GM23338 (cell line): ENCODE data around the gene NOSIP. TPM values are rescaled to one million over a fixed set of nuclear protein-coding genes. Genes with fewer than 3 reads are reported as not detected.

Experiments
- ATAC-seq: fragments of 200-7000 bp; cut with Tn5 transposase; 3 replicates; pipeline ENCODE4 v1.9.1; 2020
- DNase-seq: peaks from one replicate; pipeline ENCODE4 v3.0.0-alpha.2; 2015; ENCODE audit warnings: low spot score
- H2AFZ ChIP-seq: fragments of 200-600 bp; sonication (generic); 2 replicates; pipeline ENCODE4 v1.8.0; 2016; ENCODE audit warnings: antibody characterized with exemption, mild to moderate bottlenecking, moderate library complexity
- H3F3A ChIP-seq: fragments of 200-600 bp; sonication (generic); replicated peaks from 2 replicates; pipeline ENCODE4 v1.8.0; 2017; ENCODE audit warnings: antibody characterized with exemption, mixed run types, low read depth
- H3K27ac ChIP-seq: fragments of 200-600 bp; sonication (generic); 2 replicates; pipeline ENCODE4 v1.6.1; 2016; ENCODE audit warnings: low read depth
- H3K27me3 ChIP-seq: fragments of 200-600 bp; sonication (generic); 2 replicates; pipeline ENCODE4 v1.8.0; 2016; ENCODE audit warnings: mild to moderate bottlenecking, mixed run types, moderate library complexity; ENCODE audit not compliant: insufficient read depth
- H3K36me3 ChIP-seq: fragments of 200-600 bp; sonication (generic); 2 replicates; pipeline ENCODE4 v1.8.0; 2016; ENCODE audit warnings: mild to moderate bottlenecking; ENCODE audit not compliant: insufficient read depth
- H3K4me1 ChIP-seq: fragments of 200-600 bp; sonication (generic); 2 replicates; pipeline ENCODE4 v1.8.0; 2016; ENCODE audit warnings: mild to moderate bottlenecking, moderate library complexity; ENCODE audit not compliant: insufficient read depth
- H3K4me2 ChIP-seq: fragments of 200-600 bp; sonication (generic); 2 replicates; pipeline ENCODE4 v1.7.1; 2017; ENCODE audit warnings: mixed run types
- H3K4me3 ChIP-seq: fragments of 200-600 bp; sonication (generic); 2 replicates; pipeline ENCODE4 v1.6.1; 2016; ENCODE audit warnings: mixed run types
- H3K79me2 ChIP-seq: fragments of 200-600 bp; sonication (generic); replicated peaks from 2 replicates; pipeline ENCODE4 v1.8.0; 2017; ENCODE audit warnings: mild to moderate bottlenecking; ENCODE audit not compliant: insufficient read depth
- H3K9me2 ChIP-seq: fragments of 200-600 bp; sonication (generic); 2 replicates; pipeline ENCODE4 v1.8.0; 2017; ENCODE audit not compliant: insufficient read depth
- H4K20me1 ChIP-seq: fragments of 200-600 bp; sonication (generic); replicated peaks from 2 replicates; pipeline ENCODE4 v1.8.0; 2017; ENCODE audit warnings: mild to moderate bottlenecking; ENCODE audit not compliant: insufficient read depth
- H3K27ac Mint-ChIP-seq: 2 replicates; pipeline ENCODE4 v1.8.0; 2020; ENCODE audit warnings: inconsistent platforms, mild to moderate bottlenecking, moderate library complexity, mixed read lengths
- H3K27me3 Mint-ChIP-seq: 3 replicates; pipeline ENCODE4 v1.8.0; 2022; ENCODE audit warnings: low read depth, mild to moderate bottlenecking, moderate library complexity, mixed read lengths, inconsistent platforms; ENCODE audit not compliant: insufficient read depth, poor library complexity
- H3K36me3 Mint-ChIP-seq: 3 replicates; pipeline ENCODE4 v1.8.0; 2021; ENCODE audit warnings: low read depth, mild to moderate bottlenecking, inconsistent platforms, moderate library complexity, mixed read lengths
- H3K4me1 Mint-ChIP-seq: 3 replicates; pipeline ENCODE4 v1.8.0; 2020; ENCODE audit warnings: mild to moderate bottlenecking, inconsistent platforms, mixed read lengths
- H3K4me3 Mint-ChIP-seq: 3 replicates; pipeline ENCODE4 v1.8.0; 2021; ENCODE audit warnings: moderate library complexity, mild to moderate bottlenecking, inconsistent platforms, mixed read lengths
- H3K9me3 Mint-ChIP-seq: 3 replicates; pipeline ENCODE4 v1.8.0; 2020; ENCODE audit warnings: moderate library complexity, mild to moderate bottlenecking, inconsistent platforms, mixed read lengths
- CREB1 ChIP-seq: fragments of 250-450 bp; sonication (Bioruptor Pico); IDR thresholded peaks from 2 replicates; pipeline ENCODE4 v1.5.0; 2020; ENCODE audit warnings: low read depth, mild to moderate bottlenecking, moderate library complexity
- EZH2 ChIP-seq: fragments of 200-600 bp; sonication (generic); IDR thresholded peaks from one replicate; pipeline ENCODE4 v1.8.0; 2017; ENCODE audit warnings: antibody characterized with exemption, mild to moderate bottlenecking, low read depth; ENCODE audit not compliant: unreplicated experiment
- EZH2phosphoT487 ChIP-seq: fragments of 200-600 bp; sonication (generic); IDR thresholded peaks from one replicate; pipeline ENCODE4 v1.8.1; 2018; ENCODE audit warnings: antibody characterized with exemption; ENCODE audit not compliant: unreplicated experiment
- JUNB ChIP-seq: IDR thresholded peaks from one replicate; pipeline ENCODE4 v1.6.1; 2016; ENCODE audit warnings: antibody characterized with exemption; ENCODE audit not compliant: unreplicated experiment
- NANOG ChIP-seq: IDR thresholded peaks from 2 replicates; pipeline ENCODE4 v1.6.1; 2016; ENCODE audit warnings: antibody characterized with exemption, borderline replicate concordance
- POLR2AphosphoS5 ChIP-seq: IDR thresholded peaks from 2 replicates; pipeline ENCODE4 v1.6.1; 2016; ENCODE audit warnings: antibody characterized with exemption, low read depth
- STAT1 ChIP-seq: IDR thresholded peaks from one replicate; pipeline ENCODE4 v1.6.1; 2016; ENCODE audit warnings: antibody characterized with exemption; ENCODE audit not compliant: unreplicated experiment
- ZNF114 ChIP-seq: fragments of 250-450 bp; sonication (Bioruptor Pico); IDR thresholded peaks from 2 replicates; pipeline ENCODE4 v1.5.0; 2020; ENCODE audit warnings: mild to moderate bottlenecking, moderate library complexity
- ZNF331 ChIP-seq: fragments of 250-450 bp; sonication (Bioruptor Pico); IDR thresholded peaks from 2 replicates; pipeline ENCODE4 v1.5.0; 2020; ENCODE audit warnings: low read depth, mild to moderate bottlenecking, moderate library complexity
- polyA plus RNA-seq: library from polyadenylated mRNA; unstranded; fragments of >200 nt; fragmentation: Nextera tagmentation; extraction: Ambion mirVana; gene quantifications from 2 replicates; pipeline ENCODE4 v1.2.1, GENCODE V29; 2016
- total RNA-seq: library from RNA; depleted of rRNA; stranded (reverse); fragments of >200 nt; shearing (Covaris generic); gene quantifications from 2 replicates; pipeline ENCODE4 v1.2.3, GENCODE V29; 2014
- TF ChIP-seq, protein P1 (sequence below): IDR thresholded peaks from 2 replicates; pipeline ENCODE4 v1.6.1; 2016; ENCODE audit warnings: antibody characterized with exemption
- TF ChIP-seq, protein P2 (sequence below), 2 experiments: fragments of 200-600 bp in 1 of 2; sonication (generic) in 1 of 2; conservative IDR thresholded peaks; 2 replicates each; pipeline versions ENCODE4 v1.5.1 to v1.6.1; 2016 to 2017; ENCODE audit warnings: antibody characterized with exemption in 2 of 2, low read depth in 2 of 2, mild to moderate bottlenecking in 2 of 2, moderate library complexity in 1 of 2

NOSIP gene
- total and polyA plus RNA-seq, 2 experiments from 2014 or later = 88.5 to 143 TPM

GRCh38 chr19:49591731-49592485 lies 11.6 kb upstream of the NOSIP start:
- Mint-ChIP-seq H3K4me1 (peaks cover 12% of the 10 kb centered on the region), H3K36me3 (peaks cover 26% of the 10 kb centered on the region), H3K9me3 (no peaks in the 10 kb centered on the region; the same call in 2 of the 3 replicates), H3K4me3 (peak overlapping the region; percentile 90), H3K27me3 (peaks cover 22% of the 10 kb centered on the region), H3K27ac (peak overlapping the region; percentile 90)
- H3K4me3 ChIP-seq = peak overlapping the region; percentile 99
- no peaks in the 10 kb centered on the region; the same call in 1 of the 2 replicates for H4K20me1 ChIP-seq
- peak overlapping the region; percentile 88 for H3K4me2 ChIP-seq
- H3K36me3 ChIP-seq = peaks cover 8% of the 10 kb centered on the region; the same call in 1 of the 2 replicates
- no peaks in the 10 kb centered on the region for H3K9me2 ChIP-seq
- DNase-seq (peak; percentile 82), ATAC-seq (peak; percentile 0; the same call in 2 of the 3 replicates)
- H3K79me2 ChIP-seq = peaks cover 38% of the 10 kb centered on the region
- H2AFZ ChIP-seq = no peak overlapping the region
- no peak for TF ChIP-seq ZNF331
- TF ChIP-seq POLR2AphosphoS5 = peak; percentile 41
- peaks cover 24% of the 10 kb centered on the region for H3F3A ChIP-seq
- no peaks in the 10 kb centered on the region for H3K27me3 ChIP-seq
- H3K4me1 ChIP-seq = peaks cover 9% of the 10 kb centered on the region
- H3K27ac ChIP-seq = peak overlapping the region; percentile 99

GRCh38 chr19:49590971-49591730 lies 10.8 kb upstream of the NOSIP start, which contains the start of gene PRR12:
TSS of gene PRR12 (plus strand) at chr19:49591182. CDS start at chr19:49591655, 473 bp downstream.
- peak within 1 kb of the TSS; percentile 98 for H3K27ac Mint-ChIP-seq
- no peak within 1 kb of the TSS for H2AFZ ChIP-seq
- H3F3A ChIP-seq = peaks cover 24% of the 10 kb centered on the region
- H3K27ac ChIP-seq = peak within 1 kb of the TSS; percentile 99
- no peaks in the 10 kb centered on the region for H3K9me2 ChIP-seq
- peaks cover 22% of the 10 kb centered on the region for H3K27me3 Mint-ChIP-seq
- H3K4me1 ChIP-seq = peaks cover 9% of the 10 kb centered on the region
- H3K9me3 Mint-ChIP-seq = no peaks in the 10 kb centered on the region; the same call in 2 of the 3 replicates
- no peaks in the 10 kb centered on the region; the same call in 1 of the 2 replicates for H4K20me1 ChIP-seq
- H3K4me1 Mint-ChIP-seq = peaks cover 12% of the 10 kb centered on the region
- DNase-seq (peak; percentile 83), ATAC-seq (peak; percentile 21)
- peak within 1 kb of the TSS; percentile 90 for H3K4me3 Mint-ChIP-seq
- H3K36me3 Mint-ChIP-seq = peaks cover 26% of the 10 kb centered on the region
- peak within 1 kb of the TSS; percentile 98 for H3K4me2 ChIP-seq
- peaks cover 36% of the 10 kb centered on the region for H3K79me2 ChIP-seq
- no peaks in the 10 kb centered on the region for H3K27me3 ChIP-seq
- H3K36me3 ChIP-seq = peaks cover 8% of the 10 kb centered on the region; the same call in 1 of the 2 replicates
- H3K4me3 ChIP-seq = peak within 1 kb of the TSS; percentile 99
- TF ChIP-seq STAT1 (no peak), POLR2AphosphoS5 (no peak; the same call in 1 of the 2 replicates), ZNF114 (CRISPR knock-in tag) (no peak), NANOG (no peak), EZH2 (no peak), ZNF331 (no peak), JUNB (no peak), CREB1 (CRISPR knock-in tag) (no peak), EZH2phosphoT487 (no peak)
- TF ChIP-seq, protein P1, sequence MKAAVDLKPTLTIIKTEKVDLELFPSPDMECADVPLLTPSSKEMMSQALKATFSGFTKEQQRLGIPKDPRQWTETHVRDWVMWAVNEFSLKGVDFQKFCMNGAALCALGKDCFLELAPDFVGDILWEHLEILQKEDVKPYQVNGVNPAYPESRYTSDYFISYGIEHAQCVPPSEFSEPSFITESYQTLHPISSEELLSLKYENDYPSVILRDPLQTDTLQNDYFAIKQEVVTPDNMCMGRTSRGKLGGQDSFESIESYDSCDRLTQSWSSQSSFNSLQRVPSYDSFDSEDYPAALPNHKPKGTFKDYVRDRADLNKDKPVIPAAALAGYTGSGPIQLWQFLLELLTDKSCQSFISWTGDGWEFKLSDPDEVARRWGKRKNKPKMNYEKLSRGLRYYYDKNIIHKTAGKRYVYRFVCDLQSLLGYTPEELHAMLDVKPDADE = no peak
- TF ChIP-seq, protein P2, sequence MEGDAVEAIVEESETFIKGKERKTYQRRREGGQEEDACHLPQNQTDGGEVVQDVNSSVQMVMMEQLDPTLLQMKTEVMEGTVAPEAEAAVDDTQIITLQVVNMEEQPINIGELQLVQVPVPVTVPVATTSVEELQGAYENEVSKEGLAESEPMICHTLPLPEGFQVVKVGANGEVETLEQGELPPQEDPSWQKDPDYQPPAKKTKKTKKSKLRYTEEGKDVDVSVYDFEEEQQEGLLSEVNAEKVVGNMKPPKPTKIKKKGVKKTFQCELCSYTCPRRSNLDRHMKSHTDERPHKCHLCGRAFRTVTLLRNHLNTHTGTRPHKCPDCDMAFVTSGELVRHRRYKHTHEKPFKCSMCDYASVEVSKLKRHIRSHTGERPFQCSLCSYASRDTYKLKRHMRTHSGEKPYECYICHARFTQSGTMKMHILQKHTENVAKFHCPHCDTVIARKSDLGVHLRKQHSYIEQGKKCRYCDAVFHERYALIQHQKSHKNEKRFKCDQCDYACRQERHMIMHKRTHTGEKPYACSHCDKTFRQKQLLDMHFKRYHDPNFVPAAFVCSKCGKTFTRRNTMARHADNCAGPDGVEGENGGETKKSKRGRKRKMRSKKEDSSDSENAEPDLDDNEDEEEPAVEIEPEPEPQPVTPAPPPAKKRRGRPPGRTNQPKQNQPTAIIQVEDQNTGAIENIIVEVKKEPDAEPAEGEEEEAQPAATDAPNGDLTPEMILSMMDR (conservative IDR thresholded peaks at IDR 0.05; ENCODE audit: low read depth in 2 of 2) = no peak
